Kidney epithelial cell (primary cell): ENCODE measurements around the gene RTN3. TPM values are rescaled to one million over a fixed set of nuclear protein-coding genes. Genes with fewer than 3 reads are reported as not detected.

ENCODE experiments used
- DNase-seq: peaks from one replicate; pipeline ENCODE4 v3.0.0-alpha.2; 2010; ENCODE audit warnings: low read depth
- H3K27me3 ChIP-seq: 2 replicates; pipeline ENCODE4 v1.6.0; 2011; ENCODE audit warnings: low read length; ENCODE audit not compliant: control insufficient read depth, insufficient read depth
- H3K36me3 ChIP-seq: 2 replicates; pipeline ENCODE4 v1.5.1; 2011; ENCODE audit warnings: low read length; ENCODE audit not compliant: control insufficient read depth, insufficient read depth
- H3K4me3 ChIP-seq: 2 replicates; pipeline ENCODE4 v1.5.1; 2011; ENCODE audit warnings: low read depth, mild to moderate bottlenecking, control low read depth, low read length
- CTCF ChIP-seq: IDR thresholded peaks from 2 replicates; pipeline ENCODE4 v1.5.1; 2011; ENCODE audit warnings: mild to moderate bottlenecking, moderate library complexity, low read length, control low read depth, inconsistent platforms; ENCODE audit not compliant: insufficient read depth, poor library complexity, severe bottlenecking
- total RNA-seq: library from RNA; depleted of rRNA; stranded (reverse); fragments of >200 nt; gene quantifications from 2 replicates; pipeline ENCODE4 v1.2.3, GENCODE V29; 2015

Gene RTN3
- total RNA-seq, 1 donor from 2014 or later = 107 TPM

- DNase-seq = no peak
- Histone ChIP-seq H3K4me3 (no peak overlapping the region), H3K27me3 (no peaks in the 10 kb centered on the region), H3K36me3 (no peaks in the 10 kb centered on the region)
- TF ChIP-seq CTCF = no peak
Observed at GRCh38 chr11:63761188-63761587, 79.9 kb downstream of the RTN3 start.

GRCh38 chr11:63761931-63762653 lies 80.8 kb downstream of the RTN3 start:
- no peak for DNase-seq
- H3K27me3 ChIP-seq = no peaks in the 10 kb centered on the region
- H3K36me3 ChIP-seq = no peaks in the 10 kb centered on the region
- H3K4me3 ChIP-seq = no peak overlapping the region
- TF ChIP-seq CTCF = no peak

- Histone ChIP-seq H3K4me3 (no peak overlapping the region), H3K27me3 (no peaks in the 10 kb centered on the region), H3K36me3 (no peaks in the 10 kb centered on the region)
- no peak for DNase-seq
- TF ChIP-seq CTCF = no peak
Observed at GRCh38 chr11:63762654-63763495, 81.6 kb downstream of the RTN3 start.

- no peak for TF ChIP-seq CTCF
- no peaks in the 10 kb centered on the region for H3K36me3 ChIP-seq
- DNase-seq = no peak
- no peak overlapping the region for H3K4me3 ChIP-seq
- H3K27me3 ChIP-seq = no peaks in the 10 kb centered on the region
Observed at GRCh38 chr11:63763496-63764339, 82.4 kb downstream of the RTN3 start.

GRCh38 chr11:63764340-63764678 lies 83.0 kb downstream of the RTN3 start:
- no peak overlapping the region for H3K4me3 ChIP-seq
- H3K36me3 ChIP-seq = no peaks in the 10 kb centered on the region
- no peak for DNase-seq
- no peak for TF ChIP-seq CTCF
- H3K27me3 ChIP-seq = no peaks in the 10 kb centered on the region
